HepG2 (cell line): ENCODE data around the gene ESYT1. TPM values are rescaled to one million over a fixed set of nuclear protein-coding genes. Genes with fewer than 3 reads are reported as not detected.
A peak's percentile ranks its signal among the peaks of the same experiment; 100 is the strongest.

Experiments used
- AGO2 ChIP-seq: fragments of 200-400 bp; formaldehyde crosslinking; optimal IDR thresholded peaks from 2 replicates; pipeline ENCODE3; 2017; ENCODE audit warnings: mild to moderate bottlenecking, low read depth, low read length, moderate library complexity
- ELF3 ChIP-seq: IDR thresholded peaks from 2 replicates; pipeline ENCODE4 v1.6.1; 2016; ENCODE audit warnings: missing genetic modification reagents, missing compliant biosample characterization
- GATAD2A ChIP-seq: IDR thresholded peaks from 2 replicates; pipeline ENCODE4 v1.6.1; 2016
- KLF6 ChIP-seq: IDR thresholded peaks from 2 replicates; pipeline ENCODE4 v1.8.0; 2016; ENCODE audit warnings: missing biosample characterization, missing genetic modification reagents
- MED1 ChIP-seq: sonication (generic); formaldehyde crosslinking; IDR thresholded peaks from 2 replicates; pipeline ENCODE4 v1.4.0; 2020; ENCODE audit warnings: missing genetic modification reagents
- MLLT10 ChIP-seq: sonication (generic); formaldehyde crosslinking; IDR thresholded peaks from 2 replicates; pipeline ENCODE4 v1.4.0; 2020; ENCODE audit warnings: missing genetic modification reagents
- MNT ChIP-seq: fragments of 450-650 bp; IDR thresholded peaks from 2 replicates; pipeline ENCODE4 v1.6.1; 2016
- PAWR ChIP-seq: sonication (generic); formaldehyde crosslinking; IDR thresholded peaks from 2 replicates; pipeline ENCODE4 v1.4.0; 2020; ENCODE audit warnings: missing genetic modification reagents, mild to moderate bottlenecking, borderline replicate concordance
- RARG ChIP-seq: sonication (generic); formaldehyde crosslinking; IDR thresholded peaks from 2 replicates; pipeline ENCODE4 v1.4.0; 2020; ENCODE audit warnings: low read depth, mild to moderate bottlenecking, missing genetic modification reagents
- REL ChIP-seq: sonication (generic); formaldehyde crosslinking; conservative IDR thresholded peaks from 2 replicates; pipeline ENCODE4 v1.8.0; 2022; ENCODE audit warnings: mild to moderate bottlenecking, missing genetic modification reagents, moderate library complexity
- SAFB2 ChIP-seq: sonication (generic); formaldehyde crosslinking; IDR thresholded peaks from 2 replicates; pipeline ENCODE4 v1.5.1; 2020; ENCODE audit warnings: missing genetic modification reagents, low read depth, mild to moderate bottlenecking, borderline replicate concordance
- SP1 ChIP-seq, 2 experiments: fragments of 450-650 bp in 1 of 2; sonication (generic) in 1 of 2; formaldehyde crosslinking in 1 of 2; IDR thresholded peaks; 2 replicates each; pipeline versions ENCODE4 v1.4.0 to v1.6.1; 2016 to 2020; ENCODE audit warnings: missing genetic modification reagents in 1 of 2
- SRY ChIP-seq: sonication (generic); formaldehyde crosslinking; IDR thresholded peaks from 2 replicates; pipeline ENCODE4 v1.8.0; 2022; ENCODE audit warnings: mild to moderate bottlenecking, missing genetic modification reagents
- SSRP1 ChIP-seq: IDR thresholded peaks from 2 replicates; pipeline ENCODE4 v1.6.1; 2016; ENCODE audit warnings: control low read depth
- TARDBP ChIP-seq: sonication (generic); formaldehyde crosslinking; IDR thresholded peaks from 2 replicates; pipeline ENCODE4 v1.8.0; 2022; ENCODE audit warnings: mild to moderate bottlenecking, missing genetic modification reagents
- ZFYVE20 ChIP-seq: sonication (generic); formaldehyde crosslinking; IDR thresholded peaks from 2 replicates; pipeline ENCODE4 v1.8.0; 2023; ENCODE audit warnings: low read depth, mild to moderate bottlenecking, moderate library complexity, missing genetic modification reagents, borderline replicate concordance
- ZNF350 ChIP-seq: sonication (generic); formaldehyde crosslinking; IDR thresholded peaks from 2 replicates; pipeline ENCODE4 v1.4.0; 2020; ENCODE audit warnings: mild to moderate bottlenecking, low read depth, missing genetic modification reagents, borderline replicate concordance
- ZNF407 ChIP-seq: sonication (generic); formaldehyde crosslinking; IDR thresholded peaks from one replicate; pipeline ENCODE4 v1.5.1; 2020; ENCODE audit warnings: mild to moderate bottlenecking, missing genetic modification reagents; ENCODE audit errors: not compliant biosample characterization
- ZNF432 ChIP-seq: sonication (generic); formaldehyde crosslinking; IDR thresholded peaks from 2 replicates; pipeline ENCODE4 v1.5.0; 2020; ENCODE audit warnings: missing genetic modification reagents, mild to moderate bottlenecking, borderline replicate concordance
- ZNF672 ChIP-seq: sonication (generic); formaldehyde crosslinking; IDR thresholded peaks from 2 replicates; pipeline ENCODE4 v1.8.1; 2022; ENCODE audit warnings: missing genetic modification reagents
- ZNF724P ChIP-seq: sonication (generic); formaldehyde crosslinking; IDR thresholded peaks from 2 replicates; pipeline ENCODE4 v1.8.0; 2022; ENCODE audit warnings: missing genetic modification reagents, borderline replicate concordance
- ZNF740 ChIP-seq: sonication (generic); formaldehyde crosslinking; IDR thresholded peaks from 2 replicates; pipeline ENCODE4 v1.4.0; 2020; ENCODE audit warnings: missing genetic modification reagents
- polyA plus RNA-seq, 8 experiments: library from polyadenylated mRNA; depleted of rRNA in 3 of 8; stranded (reverse) in 7 of 8; unstranded in 1 of 8; fragments of >200 nt; fragmentation: Illumina TruSeq in 4 of 8; extraction: Trizol in 4 of 8; gene quantifications; 2 replicates each; pipeline versions ENCODE4 v1.2.1 to v1.2.3, GENCODE V29; 2011 to 2016; ENCODE audit warnings: low read depth in 4 of 8, missing spikeins in 1 of 8, mixed read lengths in 1 of 8; ENCODE audit not compliant: insufficient read depth in 1 of 8
- total RNA-seq, 5 experiments: library from RNA; depleted of rRNA; stranded (reverse); fragments of >200 nt; fragmentation: Illumina TruSeq; extraction: Trizol; gene quantifications; 2 replicates each; pipeline ENCODE4 v1.2.3, GENCODE V29; 2016; ENCODE audit warnings: low read depth in 1 of 5

The ESYT1 gene
- total and polyA plus RNA-seq, 2 of the 13 experiments (the other 11 are each of a cell fraction or from before 2014, with no cell fraction given), result 66.9 to 71.0 TPM

- 0 out of 2 replicates have a peak, but pooled peaks have one; percentile 25 for TF ChIP-seq ZNF740
- TF ChIP-seq ZNF724P, result no peak
- TF ChIP-seq ELF3 (CRISPR knock-in tag), result no peak
- TF ChIP-seq SRY, result no peak
- TF ChIP-seq KLF6 (CRISPR knock-in tag), result no peak
- no peak for TF ChIP-seq ZNF432 (CRISPR knock-in tag)
- TF ChIP-seq SP1 (IDR thresholded peaks at IDR 0.05), result no peak
- TF ChIP-seq SP1 (CRISPR knock-in tag; IDR thresholded peaks at IDR 0.05), result no peak
- TF ChIP-seq MNT, result peak; percentile 82
- no peak for TF ChIP-seq SAFB2 (CRISPR knock-in tag)
- TF ChIP-seq REL (CRISPR knock-in tag), result no peak
- TF ChIP-seq SSRP1 (CRISPR knock-in tag), result no peak
- TF ChIP-seq AGO2, result no peak
- TF ChIP-seq ZNF672, result no peak
- no peak for TF ChIP-seq ZNF350
- TF ChIP-seq MED1 (CRISPR knock-in tag), result 0 out of 2 replicates have a peak, but pooled peaks have one; percentile 12
- no peak for TF ChIP-seq MLLT10 (CRISPR knock-in tag)
- TF ChIP-seq TARDBP (CRISPR knock-in tag), result peak; percentile 59; the same call in 1 of the 2 replicates
- TF ChIP-seq ZFYVE20, result no peak
- TF ChIP-seq GATAD2A (CRISPR knock-in tag), result peak; percentile 79
- no peak for TF ChIP-seq RARG (CRISPR knock-in tag)
- no peak for TF ChIP-seq ZNF407 (CRISPR knock-in tag)
- TF ChIP-seq PAWR (CRISPR knock-in tag), result no peak
Observed at GRCh38 chr12:56119361-56119796, 8.7 kb upstream of the ESYT1 start (continued).
